ENCODE results near the gene SGCD.
"Not testable (repeated sequence)": the region's sequence is repeated elsewhere in the genome, so short reads cannot be mapped to it uniquely, and the experiment has no call there.

Gene SGCD

GRCh38 chr5:156654444-156654843 is 327.5 kb downstream of the SGCD start:
- Histone ChIP-seq H3K27me3 (ENCODE audit: insufficient read depth, poor library complexity, severe bottlenecking) (no peaks in the 10 kb centered on the region), H3K9me3 (ENCODE audit: severe bottlenecking) (peaks cover 2% of the 10 kb centered on the region)
- TF ChIP-seq, protein P1, sequence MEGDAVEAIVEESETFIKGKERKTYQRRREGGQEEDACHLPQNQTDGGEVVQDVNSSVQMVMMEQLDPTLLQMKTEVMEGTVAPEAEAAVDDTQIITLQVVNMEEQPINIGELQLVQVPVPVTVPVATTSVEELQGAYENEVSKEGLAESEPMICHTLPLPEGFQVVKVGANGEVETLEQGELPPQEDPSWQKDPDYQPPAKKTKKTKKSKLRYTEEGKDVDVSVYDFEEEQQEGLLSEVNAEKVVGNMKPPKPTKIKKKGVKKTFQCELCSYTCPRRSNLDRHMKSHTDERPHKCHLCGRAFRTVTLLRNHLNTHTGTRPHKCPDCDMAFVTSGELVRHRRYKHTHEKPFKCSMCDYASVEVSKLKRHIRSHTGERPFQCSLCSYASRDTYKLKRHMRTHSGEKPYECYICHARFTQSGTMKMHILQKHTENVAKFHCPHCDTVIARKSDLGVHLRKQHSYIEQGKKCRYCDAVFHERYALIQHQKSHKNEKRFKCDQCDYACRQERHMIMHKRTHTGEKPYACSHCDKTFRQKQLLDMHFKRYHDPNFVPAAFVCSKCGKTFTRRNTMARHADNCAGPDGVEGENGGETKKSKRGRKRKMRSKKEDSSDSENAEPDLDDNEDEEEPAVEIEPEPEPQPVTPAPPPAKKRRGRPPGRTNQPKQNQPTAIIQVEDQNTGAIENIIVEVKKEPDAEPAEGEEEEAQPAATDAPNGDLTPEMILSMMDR (IDR thresholded peaks at IDR 0.05; ENCODE audit: poor library complexity, severe bottlenecking) = no peak

GRCh38 chr5:156655732-156656131 is 328.8 kb downstream of the SGCD start:
- no peak for DNase-seq (ENCODE audit: low spot score)
- TF ChIP-seq, protein P1 (IDR thresholded peaks at IDR 0.05; ENCODE audit: poor library complexity, severe bottlenecking) = no peak
- no peaks in the 10 kb centered on the region for H3K27me3 ChIP-seq (ENCODE audit: insufficient read depth, poor library complexity, severe bottlenecking)
- no peak overlapping the region for H3K4me3 ChIP-seq (ENCODE audit: severe bottlenecking)
- H3K4me1 ChIP-seq (ENCODE audit: insufficient read depth, poor library complexity, severe bottlenecking) = no peaks in the 10 kb centered on the region
- peaks cover 2% of the 10 kb centered on the region for H3K9me3 ChIP-seq (ENCODE audit: severe bottlenecking)
- no peaks in the 10 kb centered on the region for H3K36me3 ChIP-seq (ENCODE audit: low read depth)
- no peak for ATAC-seq (ENCODE audit: low read depth)
- no peak overlapping the region for H3K27ac ChIP-seq (ENCODE audit: poor library complexity, severe bottlenecking)

More at GRCh38 chr5:156654444-156654843, 327.5 kb downstream of the SGCD start:
- H3K4me1 ChIP-seq (ENCODE audit: insufficient read depth, poor library complexity, severe bottlenecking) = no peaks in the 10 kb centered on the region
- H3K27ac ChIP-seq (ENCODE audit: poor library complexity, severe bottlenecking) = no peak overlapping the region
- H3K36me3 ChIP-seq (ENCODE audit: low read depth) = no peaks in the 10 kb centered on the region
- no peak overlapping the region for H3K4me3 ChIP-seq (ENCODE audit: severe bottlenecking)
- ATAC-seq (ENCODE audit: low read depth) = no peak
- no peak for DNase-seq (ENCODE audit: low spot score)

GRCh38 chr5:156664832-156665231 is 337.9 kb downstream of the SGCD start:
- not testable (repeated sequence) for H3K9me3 ChIP-seq (ENCODE audit: severe bottlenecking); H3K27ac ChIP-seq (ENCODE audit: poor library complexity, severe bottlenecking); H3K4me1 ChIP-seq (ENCODE audit: insufficient read depth, poor library complexity, severe bottlenecking); ATAC-seq (ENCODE audit: low read depth); H3K36me3 ChIP-seq (ENCODE audit: low read depth); H3K27me3 ChIP-seq (ENCODE audit: insufficient read depth, poor library complexity, severe bottlenecking); DNase-seq (ENCODE audit: low spot score); H3K4me3 ChIP-seq (ENCODE audit: severe bottlenecking)

- H3K4me3 ChIP-seq (ENCODE audit: severe bottlenecking); DNase-seq (ENCODE audit: low spot score); ATAC-seq (ENCODE audit: low read depth); H3K27ac ChIP-seq (ENCODE audit: poor library complexity, severe bottlenecking); H3K4me1 ChIP-seq (ENCODE audit: insufficient read depth, poor library complexity, severe bottlenecking); H3K9me3 ChIP-seq (ENCODE audit: severe bottlenecking); H3K36me3 ChIP-seq (ENCODE audit: low read depth); H3K27me3 ChIP-seq (ENCODE audit: insufficient read depth, poor library complexity, severe bottlenecking): not testable (repeated sequence)
Observed at GRCh38 chr5:156666686-156667085, 339.7 kb downstream of the SGCD start.

GRCh38 chr5:156667616-156668015 is 340.7 kb downstream of the SGCD start:
- no peaks in the 10 kb centered on the region for H3K27me3 ChIP-seq (ENCODE audit: insufficient read depth, poor library complexity, severe bottlenecking)
- H3K4me1 ChIP-seq (ENCODE audit: insufficient read depth, poor library complexity, severe bottlenecking) = no peaks in the 10 kb centered on the region
- H3K36me3 ChIP-seq (ENCODE audit: low read depth) = no peaks in the 10 kb centered on the region
- TF ChIP-seq, protein P1 (IDR thresholded peaks at IDR 0.05; ENCODE audit: poor library complexity, severe bottlenecking) = no peak
- no peak overlapping the region for H3K27ac ChIP-seq (ENCODE audit: poor library complexity, severe bottlenecking)
- no peak for ATAC-seq (ENCODE audit: low read depth)
- H3K4me3 ChIP-seq (ENCODE audit: severe bottlenecking) = no peak overlapping the region
- H3K9me3 ChIP-seq (ENCODE audit: severe bottlenecking) = no peaks in the 10 kb centered on the region
- DNase-seq (ENCODE audit: low spot score) = no peak

DNA sequence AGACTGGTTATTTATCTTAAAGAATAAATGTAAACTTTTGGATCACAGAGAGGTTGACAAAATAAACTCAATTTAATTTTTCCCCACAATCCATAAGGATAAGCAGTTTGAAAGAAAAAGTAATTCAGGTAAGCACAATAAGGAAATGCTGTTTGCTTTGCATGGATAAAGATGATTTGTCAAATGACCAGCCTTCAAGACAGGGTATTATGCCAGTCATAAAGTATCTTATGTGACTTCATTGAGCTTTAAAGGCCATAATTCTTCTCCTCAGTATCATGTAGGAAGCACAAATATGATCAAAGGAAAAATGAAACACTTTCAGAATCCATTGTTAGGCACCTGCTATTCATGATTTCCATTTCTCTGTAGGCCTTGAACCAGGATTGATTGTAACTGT is 342.5 kb downstream of the SGCD start:
- no peak overlapping the region for H3K4me3 ChIP-seq (ENCODE audit: severe bottlenecking)
- TF ChIP-seq, protein P1 (IDR thresholded peaks at IDR 0.05; ENCODE audit: poor library complexity, severe bottlenecking) = no peak
- ATAC-seq (ENCODE audit: low read depth) (no peak), DNase-seq (ENCODE audit: low spot score) (no peak)
- H3K4me1 ChIP-seq (ENCODE audit: insufficient read depth, poor library complexity, severe bottlenecking) = no peaks in the 10 kb centered on the region
- H3K27ac ChIP-seq (ENCODE audit: poor library complexity, severe bottlenecking) = no peak overlapping the region
- no peaks in the 10 kb centered on the region for H3K36me3 ChIP-seq (ENCODE audit: low read depth)
- H3K9me3 ChIP-seq (ENCODE audit: severe bottlenecking) = no peaks in the 10 kb centered on the region
- no peaks in the 10 kb centered on the region for H3K27me3 ChIP-seq (ENCODE audit: insufficient read depth, poor library complexity, severe bottlenecking)
